HG02678 (cell line): ENCODE measurements around the gene PROZ.
A peak's percentile ranks its signal among the peaks of the same experiment; 100 is the strongest.

ENCODE experiments used
- ATAC-seq: cut with Tn5 transposase; IDR thresholded peaks from one replicate; pipeline ENCODE4 v1.9.1; 2021; ENCODE audit warnings: mild to moderate bottlenecking, moderate library complexity; ENCODE audit not compliant: unreplicated experiment

Gene PROZ

DNA sequence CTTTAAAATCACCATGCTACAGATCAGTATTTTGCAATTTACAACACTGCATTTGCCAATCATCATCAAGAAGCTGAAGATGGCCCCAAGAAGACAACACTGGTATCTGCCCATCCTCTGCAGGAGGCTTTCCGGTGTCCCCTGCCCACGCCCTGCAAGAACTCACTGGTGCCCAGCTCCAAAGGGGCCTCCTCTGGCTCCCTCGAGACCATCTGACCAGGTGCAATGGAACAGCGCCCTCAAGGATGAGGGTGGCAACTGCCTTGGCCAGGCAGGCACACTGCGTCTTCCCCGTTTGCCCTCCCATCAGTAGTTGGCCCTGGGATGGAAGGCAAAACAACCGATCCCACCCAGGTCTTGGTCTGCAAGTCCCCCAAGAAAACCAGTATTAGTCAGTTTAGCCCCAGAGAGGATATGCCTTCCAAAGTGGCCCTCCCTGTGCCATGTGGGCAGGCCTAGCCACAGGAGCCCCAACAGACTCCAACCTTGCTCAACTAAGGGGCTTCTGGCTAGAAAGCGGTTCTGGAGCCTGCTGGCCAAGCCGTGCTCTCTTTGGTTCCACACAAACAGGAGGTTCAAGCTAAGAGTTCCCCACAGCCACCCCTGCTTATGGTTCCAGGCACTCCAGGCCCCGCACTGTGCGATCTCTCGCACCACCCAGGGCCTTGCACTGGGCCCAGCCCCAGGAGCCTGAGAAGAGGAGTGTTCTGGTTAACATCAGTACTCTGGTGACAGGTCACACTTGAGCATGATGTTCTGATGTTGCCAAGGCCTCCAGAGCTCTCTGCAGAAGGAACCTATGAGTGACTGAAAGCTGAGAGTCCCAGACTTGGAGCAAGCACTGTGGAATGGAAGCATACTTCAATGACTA, 45.3 kb downstream of the PROZ start:
- no peak for ATAC-seq

DNA sequence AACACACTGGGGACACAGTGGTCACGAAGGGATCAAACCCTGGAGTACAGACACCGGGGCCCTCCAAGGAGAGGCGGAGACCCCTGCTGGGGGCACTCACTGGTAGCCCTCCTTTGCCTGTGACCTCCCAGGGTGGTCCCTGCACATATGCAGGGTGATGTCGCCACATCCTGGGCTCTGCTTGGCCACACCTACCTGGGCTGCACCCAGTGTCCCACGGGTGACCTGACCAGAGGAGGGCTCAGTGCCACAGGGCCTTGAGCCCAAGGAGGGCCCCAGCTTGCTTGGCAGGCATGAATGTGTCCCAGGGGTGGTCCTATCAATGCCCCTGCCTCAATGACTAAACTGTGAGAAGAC, 45.9 kb downstream of the PROZ start:
- ATAC-seq = no peak

DNA sequence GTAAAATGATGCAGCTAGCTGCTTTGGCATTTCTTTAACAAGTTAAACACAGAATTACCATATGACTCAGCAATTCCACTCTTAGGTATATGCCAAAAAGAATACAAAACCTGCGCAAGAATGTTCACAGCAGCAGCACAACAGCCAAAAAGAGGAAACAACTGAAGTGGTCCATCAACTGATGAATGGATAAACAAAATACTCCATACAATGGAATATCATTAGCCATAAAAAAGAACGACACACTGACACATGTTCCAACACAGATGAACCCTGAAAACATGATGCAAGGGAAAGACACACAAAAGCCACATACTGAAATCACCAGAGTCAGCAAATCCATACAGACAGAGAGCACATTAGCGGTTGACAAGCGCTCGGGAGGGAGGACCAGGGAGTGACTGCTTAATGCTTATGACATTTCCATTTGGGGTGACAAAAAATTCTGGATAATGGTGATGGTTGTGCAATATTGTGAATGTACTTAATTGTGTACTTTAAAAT, 47.0 kb downstream of the PROZ start:
- ATAC-seq = no peak

DNA sequence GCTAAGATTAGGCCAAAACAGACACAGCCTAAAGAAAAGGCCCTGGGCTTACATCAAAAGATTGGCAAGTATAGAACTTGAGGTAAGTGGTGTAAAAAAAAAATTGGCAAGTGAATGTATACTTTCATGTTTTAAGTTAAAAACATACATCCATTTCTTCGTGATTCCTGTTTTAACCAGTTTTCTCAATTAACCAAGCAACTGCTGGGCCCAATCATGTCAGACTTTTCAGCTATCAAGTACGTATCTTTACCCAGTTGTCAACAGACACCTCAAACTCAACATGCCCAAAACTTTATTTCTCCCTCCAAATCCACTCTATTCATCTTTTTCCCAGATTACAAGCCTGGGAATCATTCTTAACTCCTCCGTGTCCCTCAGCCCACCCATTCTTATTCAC, 49.0 kb downstream of the PROZ start:
- no peak for ATAC-seq

DNA sequence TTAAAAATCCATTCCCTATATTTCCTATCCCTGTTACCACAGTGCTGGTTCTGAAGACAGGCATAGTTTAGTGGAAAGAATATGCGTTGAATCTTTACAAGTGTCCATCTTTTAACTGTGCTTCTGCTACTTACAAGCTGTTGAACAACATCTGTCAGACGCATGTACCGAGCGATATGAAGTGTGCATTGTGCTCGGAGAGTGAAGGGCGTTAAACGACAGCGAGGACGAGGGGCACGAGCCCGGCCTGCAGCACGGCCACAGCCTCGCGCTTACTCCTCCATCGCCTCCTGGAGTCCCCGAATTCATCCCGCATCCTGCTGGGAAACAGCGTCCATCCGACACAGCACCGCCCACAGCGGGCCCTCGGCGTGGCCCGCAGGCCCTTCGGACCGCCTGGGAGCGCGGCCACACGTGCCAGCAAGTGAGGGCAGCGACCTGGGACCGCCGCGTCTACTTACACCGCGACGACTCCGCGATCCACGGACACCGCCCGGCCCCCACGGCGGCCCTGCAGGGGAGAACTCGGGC, 49.5 kb downstream of the PROZ start:
- ATAC-seq = peak; percentile 4

DNA sequence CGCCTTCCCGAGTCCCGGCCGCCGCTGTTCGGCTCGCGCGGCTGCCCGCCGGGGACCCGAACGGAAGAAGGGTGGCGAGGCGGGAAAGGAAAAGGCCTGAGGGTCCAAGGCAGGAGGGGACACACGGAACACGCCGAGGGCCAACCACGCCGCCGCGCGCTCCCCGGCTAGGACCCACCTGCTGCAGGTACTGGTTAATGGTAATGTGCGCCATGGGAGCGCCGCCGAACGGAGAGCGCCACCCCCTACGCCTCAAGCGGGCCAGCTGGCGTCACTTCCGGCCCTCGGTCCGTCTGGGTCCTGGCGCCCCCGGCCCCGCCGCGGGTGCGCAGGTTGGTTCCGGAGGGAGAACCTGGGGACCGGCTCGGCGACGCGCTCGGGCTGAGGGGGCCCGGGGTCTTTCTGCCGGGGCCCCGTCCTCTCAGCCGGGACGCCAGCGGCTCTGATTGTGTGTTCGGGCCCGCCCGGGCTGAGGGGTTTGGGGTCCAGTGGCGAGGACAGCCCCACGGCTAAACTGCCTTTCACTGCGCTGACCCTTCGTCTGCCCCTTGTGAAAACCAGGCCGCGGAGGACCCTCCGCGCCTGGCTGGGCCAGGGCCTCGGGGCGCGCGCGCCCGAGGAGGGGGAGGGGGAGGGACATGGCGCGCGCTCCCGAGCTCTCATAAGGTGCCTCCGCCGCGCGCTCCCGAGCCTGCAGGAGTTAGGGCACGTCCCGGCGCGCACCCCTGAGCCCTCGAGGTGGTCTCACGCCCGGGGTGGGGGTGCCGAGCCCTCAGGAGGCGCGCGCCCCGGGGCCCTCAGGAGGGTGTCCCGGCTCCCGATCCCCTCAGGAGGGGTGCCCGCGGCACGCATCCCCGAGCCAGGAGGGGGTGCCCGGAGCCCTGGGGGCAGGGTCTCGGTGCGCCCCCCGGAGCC, 50.2 kb downstream of the PROZ start, which contains the start of gene PCID2:
Gene PCID2, minus strand, starts transcription at position 249 of the 915 bp plus-strand sequence. Its CDS starts 35 bp downstream, at position 214.
- ATAC-seq = peak; percentile 73

DNA sequence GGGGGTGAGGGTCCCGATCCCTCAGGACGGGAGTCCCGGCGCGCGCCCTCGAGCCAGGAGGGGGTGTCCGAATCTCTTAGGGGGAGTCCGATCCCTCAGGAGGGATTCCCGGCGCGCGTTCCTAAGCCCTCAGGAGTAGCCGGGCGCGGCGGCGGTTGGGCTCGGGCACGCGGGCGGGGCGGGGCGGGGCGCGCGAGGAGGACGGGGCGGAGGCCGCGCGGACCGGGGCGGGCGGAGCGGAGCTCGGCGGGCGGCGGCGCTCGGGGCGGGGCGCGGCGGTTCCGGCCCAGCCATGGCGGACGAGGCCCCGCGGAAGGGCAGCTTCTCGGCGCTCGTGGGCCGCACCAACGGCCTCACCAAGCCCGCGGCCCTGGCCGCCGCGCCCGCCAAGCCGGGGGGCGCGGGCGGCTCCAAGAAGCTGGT, 50.9 kb downstream of the PROZ start, which contains the start of gene CUL4A:
Gene CUL4A, plus strand, starts transcription at position 278 of the 423 bp plus-strand sequence. Its CDS starts 15 bp downstream, at position 293.
- ATAC-seq = peak; percentile 43

DNA sequence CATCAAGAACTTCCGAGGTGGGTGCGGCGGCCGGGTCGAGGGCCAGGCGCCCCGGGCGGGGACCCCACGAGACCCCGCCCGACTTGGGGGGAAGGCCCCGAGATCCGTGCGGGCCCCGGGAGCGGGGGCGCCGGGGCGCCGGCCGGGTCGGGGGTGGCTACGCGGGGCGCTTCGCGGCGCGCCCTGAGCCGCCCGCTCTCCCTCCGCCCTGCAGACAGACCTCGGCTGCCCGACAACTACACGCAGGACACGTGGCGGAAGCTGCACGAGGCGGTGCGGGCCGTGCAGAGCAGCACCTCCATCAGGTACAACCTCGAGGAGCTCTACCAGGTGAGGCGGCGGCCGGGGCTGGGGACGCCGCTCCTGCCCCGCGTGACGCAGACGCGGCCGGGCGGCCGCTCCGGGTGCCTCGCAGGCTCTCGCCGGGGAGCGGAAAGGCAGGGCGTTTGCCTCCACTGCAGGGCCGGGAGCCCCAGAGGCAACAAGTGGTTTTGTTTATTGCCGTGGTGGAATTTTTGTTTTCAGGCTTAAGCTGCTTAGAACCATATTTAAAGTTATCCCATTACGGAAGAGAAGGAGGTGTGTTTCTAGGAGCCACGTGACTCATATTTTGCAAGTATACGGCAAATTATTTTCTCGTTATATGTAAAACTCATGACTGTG, 51.4 kb downstream of the PROZ start:
- peak; percentile 32 for ATAC-seq

DNA sequence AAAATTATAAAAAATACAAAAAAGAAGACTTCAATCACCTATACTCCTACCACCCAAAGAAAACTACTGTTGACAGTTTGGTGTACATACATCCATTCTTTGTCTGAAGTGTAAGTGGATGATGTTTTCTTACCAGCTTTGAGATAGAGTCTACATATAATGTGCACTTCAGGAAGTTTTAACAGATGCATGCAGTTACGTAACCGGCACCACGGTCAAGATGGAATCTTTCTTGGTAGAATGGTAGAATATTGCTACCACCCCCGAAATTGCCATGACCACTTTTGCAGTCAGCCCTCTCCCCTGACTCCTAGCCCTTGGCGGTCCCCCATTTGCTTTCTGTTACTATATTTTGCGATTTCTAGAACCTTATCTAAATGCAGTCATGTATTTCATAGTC, 52.4 kb downstream of the PROZ start:
- no peak for ATAC-seq

DNA sequence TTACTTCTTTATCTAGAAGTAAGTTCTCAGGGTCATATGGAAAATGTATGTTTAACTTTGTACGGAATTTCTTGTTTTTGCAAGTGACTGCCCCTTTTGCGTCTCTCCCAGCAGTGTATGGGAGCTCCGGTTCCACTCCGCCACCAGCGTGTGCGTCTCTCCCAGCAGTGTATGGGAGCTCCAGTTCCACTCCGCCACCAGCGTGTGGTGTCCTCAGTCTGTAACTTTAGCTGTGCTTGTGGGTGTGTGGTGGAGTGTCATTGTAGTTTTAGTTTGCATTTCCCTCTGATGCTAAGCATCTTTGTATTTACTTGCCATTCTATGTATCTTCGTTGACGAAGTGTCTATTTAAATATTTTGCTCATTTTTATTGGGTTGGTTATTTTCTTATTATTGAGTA, 53.3 kb downstream of the PROZ start:
- ATAC-seq = no peak

DNA sequence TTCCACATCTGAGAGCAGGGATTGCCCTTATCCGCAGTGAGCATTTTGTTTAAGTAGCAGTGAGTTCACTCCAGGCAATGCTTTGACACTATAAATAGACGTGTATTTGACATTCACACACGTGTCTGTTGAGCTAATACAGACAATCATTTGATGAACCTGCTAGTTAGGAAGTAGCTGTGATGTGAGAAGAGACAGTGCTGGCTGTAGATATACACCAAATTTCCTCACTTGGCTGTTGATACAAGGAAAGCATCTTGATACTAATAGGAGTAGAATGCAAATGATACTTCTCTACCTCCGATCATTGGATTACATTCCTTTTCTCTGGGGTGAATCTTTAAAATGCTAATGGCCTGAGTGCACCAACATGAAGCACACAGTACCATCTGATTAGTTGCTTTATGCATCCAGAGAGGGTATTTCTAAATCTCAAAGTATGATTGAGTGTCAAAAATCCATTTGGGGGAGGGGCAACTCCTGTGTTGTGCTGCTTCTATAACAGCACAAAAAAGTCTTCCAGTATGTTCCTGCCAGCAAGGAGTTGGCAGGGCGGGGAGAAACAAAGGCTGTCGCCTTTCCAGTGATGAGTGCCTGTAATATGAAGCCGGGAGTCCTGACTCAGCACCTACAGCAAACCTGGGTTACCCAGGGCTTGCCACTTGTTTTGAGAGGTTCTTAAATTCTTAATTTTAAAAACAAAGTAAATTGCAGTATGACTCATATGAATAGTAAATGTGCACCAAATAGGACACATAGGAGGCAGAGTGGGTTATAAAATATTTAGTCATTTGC, 58.0 kb downstream of the PROZ start:
- ATAC-seq = no peak

DNA sequence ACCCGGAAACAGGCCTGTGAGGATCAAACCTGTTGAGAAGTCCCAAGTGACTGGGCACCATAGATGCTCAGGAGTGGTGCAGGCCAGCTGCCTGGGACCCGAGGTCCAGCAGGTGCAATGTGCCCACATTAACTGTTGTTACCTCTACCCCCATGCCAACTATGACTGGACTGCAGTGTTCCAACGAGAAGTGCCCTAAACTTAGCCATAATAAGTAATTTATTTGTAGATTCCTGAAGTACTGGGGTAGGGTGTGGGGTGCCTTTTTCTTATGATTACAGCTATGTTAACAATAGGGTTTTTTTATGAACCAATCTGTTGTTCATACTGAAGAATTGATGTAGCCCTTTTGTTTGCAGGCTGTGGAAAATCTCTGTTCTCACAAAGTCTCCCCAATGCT, 60.1 kb downstream of the PROZ start:
- ATAC-seq = no peak

DNA sequence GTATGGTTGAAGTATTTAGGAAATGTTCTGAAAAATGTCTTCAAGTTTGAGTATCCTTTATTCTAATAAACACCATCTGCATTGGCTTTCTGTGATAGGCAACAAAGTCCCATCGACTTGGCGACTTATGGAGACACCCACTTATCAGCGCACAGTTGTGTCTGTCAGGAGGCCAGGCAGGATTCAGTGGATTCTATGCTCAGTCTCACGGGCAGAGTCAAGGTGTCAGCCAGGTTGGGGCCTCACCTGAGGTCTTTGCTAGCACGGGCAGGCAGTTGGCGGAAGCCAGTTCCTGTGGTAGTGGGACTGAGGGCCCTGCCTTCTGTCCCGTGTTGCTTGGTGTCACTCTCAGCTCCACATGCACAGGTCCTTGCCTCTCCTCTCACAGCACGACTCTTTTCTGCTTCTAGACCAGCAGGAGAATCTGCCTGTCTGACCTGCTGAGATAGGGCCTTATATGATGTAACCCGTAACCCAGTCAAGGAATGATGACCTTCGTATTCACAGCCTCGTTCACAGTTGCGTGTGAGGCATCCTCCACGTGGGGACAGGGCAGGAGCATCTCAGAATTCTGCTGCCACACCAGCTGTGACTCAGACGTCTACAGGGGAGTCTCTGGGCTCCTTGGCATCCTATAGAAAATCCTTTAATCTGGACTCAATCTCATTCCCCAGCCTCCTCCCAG, 61.0 kb downstream of the PROZ start:
- ATAC-seq = no peak

DNA sequence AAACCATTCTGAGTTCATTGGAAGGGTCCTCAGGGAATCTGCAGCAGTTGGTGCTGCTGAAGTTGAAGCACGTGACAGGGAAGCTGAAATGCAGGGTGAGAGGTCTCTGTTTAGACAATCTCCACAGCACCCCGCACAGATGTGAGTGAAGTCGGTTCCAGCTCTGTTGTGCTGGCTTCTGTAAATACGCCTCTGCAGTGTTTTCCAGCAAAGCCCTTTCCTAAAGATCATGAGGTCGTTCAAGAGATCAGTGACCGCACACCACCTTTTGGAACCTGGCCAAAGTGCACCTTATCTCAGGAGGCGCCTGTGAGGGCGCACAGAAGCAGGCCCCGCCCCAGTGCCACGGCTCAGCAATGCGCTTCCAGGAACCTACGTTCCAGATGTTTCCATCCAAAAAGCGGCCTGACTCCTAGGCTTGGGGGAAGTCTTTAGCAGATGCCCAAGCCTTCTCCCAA, 61.7 kb downstream of the PROZ start:
- ATAC-seq = no peak

DNA sequence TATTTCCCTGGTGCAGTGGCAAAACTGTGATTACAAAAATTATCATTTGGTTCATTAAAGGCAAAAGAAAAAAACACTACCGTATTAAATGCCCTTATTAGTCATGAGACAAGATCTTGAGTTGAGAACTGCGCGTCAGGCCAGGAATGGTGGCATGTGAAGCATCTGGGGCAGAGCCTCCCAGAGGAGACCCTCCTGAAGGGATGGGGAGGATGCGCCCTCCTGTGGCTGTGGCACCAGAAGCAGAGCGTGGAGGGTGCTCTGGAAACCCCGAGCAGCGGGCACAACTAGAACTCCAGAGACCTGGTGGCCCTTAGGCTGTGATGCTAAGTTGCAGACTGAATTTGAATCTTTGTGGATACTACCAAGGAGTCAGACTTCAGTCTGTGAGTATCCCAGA, 62.4 kb downstream of the PROZ start:
- no peak for ATAC-seq
